WTC11 (cell line): Measurements from ENCODE around the gene RRP1B. TPM values are rescaled to one million over a fixed set of nuclear protein-coding genes. Genes with fewer than 3 reads are reported as not detected.

Experiments used
- ATAC-seq: fragments of 200-7000 bp; cut with Tn5 transposase; 2 replicates; pipeline ENCODE4 v1.10.0; 2021; ENCODE audit warnings: mild to moderate bottlenecking, moderate library complexity
- CTCF ChIA-PET: fragments of 300-600 bp; sonication (Branson Sonifier 250); formaldehyde crosslinking; loops from one replicate; lab custom pipeline; 2021; ENCODE audit warnings: antibody characterized with exemption; lab: Charles Lee
- POLR2A ChIA-PET: fragments of 350-600 bp; sonication (Branson Sonifier 250); formaldehyde crosslinking; loops from one replicate; lab custom pipeline; 2021; ENCODE audit warnings: antibody characterized with exemption; lab: Charles Lee
- DNase-seq: peaks from one replicate; pipeline ENCODE4 v3.0.0; 2021; ENCODE audit warnings: low spot score
- H3K27ac Mint-ChIP-seq: 2 replicates; pipeline ENCODE4 v1.8.0; 2021; ENCODE audit warnings: mixed read lengths
- H3K27me3 Mint-ChIP-seq: 2 replicates; pipeline ENCODE4 v1.8.0; 2021; ENCODE audit warnings: low read depth, mild to moderate bottlenecking, moderate library complexity, mixed read lengths
- H3K36me3 Mint-ChIP-seq: 2 replicates; pipeline ENCODE4 v1.8.0; 2021; ENCODE audit warnings: mixed read lengths
- H3K4me1 Mint-ChIP-seq: 2 replicates; pipeline ENCODE4 v1.8.0; 2022; ENCODE audit warnings: mixed read lengths
- H3K4me3 Mint-ChIP-seq: 2 replicates; pipeline ENCODE4 v1.8.0; 2021; ENCODE audit warnings: mild to moderate bottlenecking, moderate library complexity, mixed read lengths
- H3K9me3 Mint-ChIP-seq: 2 replicates; pipeline ENCODE4 v1.8.0; 2021; ENCODE audit warnings: mixed read lengths
- GABPB1 ChIP-seq: sonication (generic); formaldehyde crosslinking; IDR thresholded peaks from 2 replicates; pipeline ENCODE4 v1.8.1; 2023; ENCODE audit warnings: mild to moderate bottlenecking, missing genetic modification reagents
- NR3C1 ChIP-seq: sonication (generic); formaldehyde crosslinking; conservative IDR thresholded peaks from 2 replicates; pipeline ENCODE4 v1.8.1; 2023; ENCODE audit warnings: low read depth, mild to moderate bottlenecking, missing genetic modification reagents
- SMAD3 ChIP-seq: sonication (generic); formaldehyde crosslinking; IDR thresholded peaks from 2 replicates; pipeline ENCODE4 v1.8.0; 2022; ENCODE audit warnings: missing genetic modification reagents, mild to moderate bottlenecking, borderline replicate concordance
- ZNF317 ChIP-seq: sonication (generic); formaldehyde crosslinking; IDR thresholded peaks from 2 replicates; pipeline ENCODE4 v1.8.1; 2023; ENCODE audit warnings: low read depth, mild to moderate bottlenecking, moderate library complexity, missing genetic modification reagents, borderline replicate concordance
- microRNA-seq: library from miRNA; unstranded; fragments of <30 nt; microRNA quantifications from one replicate; pipeline ENCODE4 v1.2.0, GENCODE V29; 2022; ENCODE audit warnings: borderline number of aligned reads
- total RNA-seq: library from RNA; stranded (reverse); gene quantifications from 3 replicates; pipeline ENCODE4 v1.2.3, GENCODE V29; 2021
- TF ChIP-seq, protein P1 (sequence below): sonication (generic); formaldehyde crosslinking; IDR thresholded peaks from 2 replicates; pipeline ENCODE4 v1.8.0; 2022; ENCODE audit warnings: missing genetic modification reagents
- TF ChIP-seq, protein P2 (sequence below): fragments of 250-450 bp; sonication (Bioruptor Pico); IDR thresholded peaks from 2 replicates; pipeline ENCODE4 v1.8.0; 2021; ENCODE audit warnings: mild to moderate bottlenecking

The RRP1B gene
- total RNA-seq, 1 experiment from 2014 or later = 74.9 TPM

DNA sequence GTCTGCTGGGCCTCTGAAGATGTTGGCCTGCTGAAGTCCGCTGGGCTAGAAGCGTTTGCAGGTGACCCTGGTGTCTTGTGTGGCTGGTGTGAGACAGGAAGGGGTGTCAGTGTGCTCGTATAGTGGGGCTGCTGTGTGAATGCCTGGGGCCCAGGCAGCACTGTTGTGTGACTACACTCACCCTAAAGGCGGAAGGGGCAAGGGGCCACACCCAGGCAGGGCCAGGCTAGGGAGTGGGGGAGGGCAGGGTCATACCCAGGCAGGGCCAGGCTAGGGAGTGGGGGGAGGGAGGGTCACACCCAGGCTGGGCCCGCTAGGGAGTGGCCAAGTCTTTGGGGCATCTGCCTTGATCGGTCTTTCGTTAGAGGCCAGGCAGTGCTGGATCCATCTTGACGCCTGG, 84.6 kb downstream of the RRP1B start (continued):
- TF ChIP-seq ZNF317 (CRISPR knock-in tag) (no peak), GABPB1 (no peak), SMAD3 (CRISPR knock-in tag) (no peak), NR3C1 (CRISPR knock-in tag) (no peak)
- TF ChIP-seq, protein P1, sequence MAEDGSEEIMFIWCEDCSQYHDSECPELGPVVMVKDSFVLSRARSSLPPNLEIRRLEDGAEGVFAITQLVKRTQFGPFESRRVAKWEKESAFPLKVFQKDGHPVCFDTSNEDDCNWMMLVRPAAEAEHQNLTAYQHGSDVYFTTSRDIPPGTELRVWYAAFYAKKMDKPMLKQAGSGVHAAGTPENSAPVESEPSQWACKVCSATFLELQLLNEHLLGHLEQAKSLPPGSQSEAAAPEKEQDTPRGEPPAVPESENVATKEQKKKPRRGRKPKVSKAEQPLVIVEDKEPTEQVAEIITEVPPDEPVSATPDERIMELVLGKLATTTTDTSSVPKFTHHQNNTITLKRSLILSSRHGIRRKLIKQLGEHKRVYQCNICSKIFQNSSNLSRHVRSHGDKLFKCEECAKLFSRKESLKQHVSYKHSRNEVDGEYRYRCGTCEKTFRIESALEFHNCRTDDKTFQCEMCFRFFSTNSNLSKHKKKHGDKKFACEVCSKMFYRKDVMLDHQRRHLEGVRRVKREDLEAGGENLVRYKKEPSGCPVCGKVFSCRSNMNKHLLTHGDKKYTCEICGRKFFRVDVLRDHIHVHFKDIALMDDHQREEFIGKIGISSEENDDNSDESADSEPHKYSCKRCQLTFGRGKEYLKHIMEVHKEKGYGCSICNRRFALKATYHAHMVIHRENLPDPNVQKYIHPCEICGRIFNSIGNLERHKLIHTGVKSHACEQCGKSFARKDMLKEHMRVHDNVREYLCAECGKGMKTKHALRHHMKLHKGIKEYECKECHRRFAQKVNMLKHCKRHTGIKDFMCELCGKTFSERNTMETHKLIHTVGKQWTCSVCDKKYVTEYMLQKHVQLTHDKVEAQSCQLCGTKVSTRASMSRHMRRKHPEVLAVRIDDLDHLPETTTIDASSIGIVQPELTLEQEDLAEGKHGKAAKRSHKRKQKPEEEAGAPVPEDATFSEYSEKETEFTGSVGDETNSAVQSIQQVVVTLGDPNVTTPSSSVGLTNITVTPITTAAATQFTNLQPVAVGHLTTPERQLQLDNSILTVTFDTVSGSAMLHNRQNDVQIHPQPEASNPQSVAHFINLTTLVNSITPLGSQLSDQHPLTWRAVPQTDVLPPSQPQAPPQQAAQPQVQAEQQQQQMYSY (CRISPR knock-in tag) = no peak
- TF ChIP-seq, all 79 proteins: peak for 0

DNA sequence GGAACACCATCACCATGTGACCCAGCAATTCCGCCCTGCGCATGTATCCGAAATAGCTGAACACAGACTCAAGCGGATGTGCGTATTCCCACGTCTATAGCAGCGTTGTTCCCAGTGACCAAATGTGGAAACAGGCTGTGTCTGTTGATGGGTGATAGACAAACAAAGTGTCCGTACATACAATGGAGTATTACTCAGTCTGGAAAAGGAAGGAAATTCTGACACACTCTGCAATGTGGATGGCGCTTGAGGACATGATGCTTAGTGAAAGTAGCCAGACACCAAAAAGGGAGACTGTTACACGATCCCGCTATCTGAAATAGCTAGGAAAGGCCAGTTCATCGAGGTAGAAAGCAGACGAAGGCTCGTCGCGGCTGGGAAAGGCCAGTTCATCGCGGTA, 85.4 kb downstream of the RRP1B start:
- CTCF ChIA-PET = no interaction called here
- H3K36me3 Mint-ChIP-seq = peaks cover 31% of the 10 kb centered on the region
- DNase-seq (no peak), ATAC-seq (no peak)
- H3K4me3 Mint-ChIP-seq = no peak overlapping the region
- TF ChIP-seq, protein P2, sequence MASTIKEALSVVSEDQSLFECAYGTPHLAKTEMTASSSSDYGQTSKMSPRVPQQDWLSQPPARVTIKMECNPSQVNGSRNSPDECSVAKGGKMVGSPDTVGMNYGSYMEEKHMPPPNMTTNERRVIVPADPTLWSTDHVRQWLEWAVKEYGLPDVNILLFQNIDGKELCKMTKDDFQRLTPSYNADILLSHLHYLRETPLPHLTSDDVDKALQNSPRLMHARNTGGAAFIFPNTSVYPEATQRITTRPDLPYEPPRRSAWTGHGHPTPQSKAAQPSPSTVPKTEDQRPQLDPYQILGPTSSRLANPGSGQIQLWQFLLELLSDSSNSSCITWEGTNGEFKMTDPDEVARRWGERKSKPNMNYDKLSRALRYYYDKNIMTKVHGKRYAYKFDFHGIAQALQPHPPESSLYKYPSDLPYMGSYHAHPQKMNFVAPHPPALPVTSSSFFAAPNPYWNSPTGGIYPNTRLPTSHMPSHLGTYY (CRISPR knock-in tag) = no peak
- H3K4me1 Mint-ChIP-seq = peaks cover 11% of the 10 kb centered on the region
- no peak overlapping the region for H3K27ac Mint-ChIP-seq
- POLR2A ChIA-PET = no interaction called here
- no peaks in the 10 kb centered on the region for H3K9me3 Mint-ChIP-seq
- H3K27me3 Mint-ChIP-seq = no peaks in the 10 kb centered on the region

Small RNAs within 50 kb of the gene (microRNA-seq; reads per million reads assigned to microRNA genes)
- not detected for gene MIR6070

Other genes starting within 250 kb of the RRP1B start
- gene SIK1, start 232.4 kb upstream of the RRP1B start, total RNA-seq = 3.7 to 3.9 TPM (median 3.8 TPM) in 3 replicates
- gene HSF2BP, start 72 bp upstream of the RRP1B start, total RNA-seq = 1.1 to 1.3 TPM (median 1.2 TPM) in 3 replicates
- 116 to 123 TPM (median 120 TPM) in 3 replicates for gene PDXK, start 59.6 kb downstream of the RRP1B start, total RNA-seq
- 35.2 to 38.6 TPM (median 36.1 TPM) in 3 replicates for gene CSTB, start 116.7 kb downstream of the RRP1B start, total RNA-seq
- 45.0 to 53.0 TPM (median 45.9 TPM) in 3 replicates for gene RRP1, start 130.0 kb downstream of the RRP1B start, total RNA-seq
- 5.6 to 9.7 TPM (median 9.4 TPM) in 3 replicates for gene AGPAT3, start 205.7 kb downstream of the RRP1B start, total RNA-seq